ENCODE measurements around the gene B4GALT3. TPM values are rescaled to one million over a fixed set of nuclear protein-coding genes. Genes with fewer than 3 reads are reported as not detected.

Gene B4GALT3
- total RNA-seq, 2 donors from 2014 or later = 36.4 to 145 TPM

DNA sequence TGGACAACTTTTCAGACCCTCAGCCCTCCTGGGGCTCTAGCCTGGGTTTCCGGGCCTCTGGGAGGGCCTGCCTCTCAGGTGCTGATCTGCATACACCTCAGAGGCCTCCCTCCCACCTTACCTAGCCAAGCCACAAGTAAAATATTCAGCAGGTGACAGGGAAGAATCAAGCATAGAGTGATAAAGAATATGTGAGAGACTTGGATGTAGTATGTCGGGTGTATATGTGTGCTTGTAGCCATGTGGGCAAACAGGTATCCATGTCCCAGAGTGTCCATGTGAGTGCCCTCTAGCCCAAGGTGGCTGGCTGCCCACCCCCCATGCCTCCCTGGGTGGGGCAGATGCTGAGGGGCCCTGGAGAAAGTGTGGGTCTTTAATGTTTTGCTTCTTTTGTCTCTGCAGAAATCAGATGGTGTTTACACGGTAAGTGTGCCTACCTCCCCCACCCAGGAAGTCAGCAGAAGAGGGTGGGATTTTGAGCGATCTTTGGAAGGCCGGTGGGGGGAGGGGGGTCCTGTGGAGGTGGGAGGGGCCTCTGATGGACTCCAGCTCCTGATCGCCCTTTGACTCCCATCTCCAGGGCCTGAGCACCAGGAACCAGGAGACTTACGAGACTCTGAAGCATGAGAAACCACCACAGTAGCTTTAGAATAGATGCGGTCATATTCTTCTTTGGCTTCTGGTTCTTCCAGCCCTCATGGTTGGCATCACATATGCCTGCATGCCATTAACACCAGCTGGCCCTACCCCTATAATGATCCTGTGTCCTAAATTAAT, 41.2 kb upstream of the B4GALT3 start:
- DNase-seq (ENCODE audit: low spot score) (no peak), ATAC-seq (ENCODE audit: insufficient number of reproducible peaks, low FRiP score, low read depth) (no peak)
- Histone ChIP-seq H3K27ac (no peak overlapping the region), H3K9me3 (no peaks in the 10 kb centered on the region), H3K4me3 (no peak overlapping the region), H3K36me3 (peaks cover 12% of the 10 kb centered on the region), H3K27me3 (replicated peaks; ENCODE audit: insufficient read depth) (no peaks in the 10 kb centered on the region), H3K4me1 (ENCODE audit: control insufficient read depth in 1 of 2, low read depth in 2 of 2) (no peaks in the 10 kb centered on the region)
- TF ChIP-seq, protein P1, sequence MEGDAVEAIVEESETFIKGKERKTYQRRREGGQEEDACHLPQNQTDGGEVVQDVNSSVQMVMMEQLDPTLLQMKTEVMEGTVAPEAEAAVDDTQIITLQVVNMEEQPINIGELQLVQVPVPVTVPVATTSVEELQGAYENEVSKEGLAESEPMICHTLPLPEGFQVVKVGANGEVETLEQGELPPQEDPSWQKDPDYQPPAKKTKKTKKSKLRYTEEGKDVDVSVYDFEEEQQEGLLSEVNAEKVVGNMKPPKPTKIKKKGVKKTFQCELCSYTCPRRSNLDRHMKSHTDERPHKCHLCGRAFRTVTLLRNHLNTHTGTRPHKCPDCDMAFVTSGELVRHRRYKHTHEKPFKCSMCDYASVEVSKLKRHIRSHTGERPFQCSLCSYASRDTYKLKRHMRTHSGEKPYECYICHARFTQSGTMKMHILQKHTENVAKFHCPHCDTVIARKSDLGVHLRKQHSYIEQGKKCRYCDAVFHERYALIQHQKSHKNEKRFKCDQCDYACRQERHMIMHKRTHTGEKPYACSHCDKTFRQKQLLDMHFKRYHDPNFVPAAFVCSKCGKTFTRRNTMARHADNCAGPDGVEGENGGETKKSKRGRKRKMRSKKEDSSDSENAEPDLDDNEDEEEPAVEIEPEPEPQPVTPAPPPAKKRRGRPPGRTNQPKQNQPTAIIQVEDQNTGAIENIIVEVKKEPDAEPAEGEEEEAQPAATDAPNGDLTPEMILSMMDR (IDR thresholded peaks at IDR 0.05) = no peak

DNA sequence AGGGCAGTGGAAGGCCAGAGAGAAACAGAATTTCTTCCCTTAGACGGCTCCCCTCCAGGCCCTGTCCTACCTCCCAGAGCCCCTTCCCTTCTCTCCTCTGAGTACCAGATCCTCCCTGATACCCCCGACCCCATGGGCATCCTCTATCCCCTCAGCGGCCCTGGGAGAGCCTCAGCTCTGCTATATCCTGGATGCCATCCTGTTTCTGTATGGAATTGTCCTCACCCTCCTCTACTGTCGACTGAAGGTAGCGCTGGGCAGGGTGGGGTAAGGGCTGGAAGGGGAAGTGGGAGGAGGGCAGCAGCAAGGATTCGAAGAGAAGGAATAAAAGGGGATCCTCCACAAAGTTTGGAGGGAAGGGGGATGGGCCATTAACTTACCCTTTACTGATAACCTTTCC, 40.5 kb upstream of the B4GALT3 start:
- peak overlapping the region; percentile 44 for H3K4me3 ChIP-seq
- peaks cover 19% of the 10 kb centered on the region for H3K36me3 ChIP-seq
- H3K27me3 ChIP-seq (replicated peaks; ENCODE audit: insufficient read depth) = no peaks in the 10 kb centered on the region
- H3K27ac ChIP-seq = peak overlapping the region in 1 of 2 donors; percentile 53
- DNase-seq (ENCODE audit: low spot score) (no peak), ATAC-seq (ENCODE audit: insufficient number of reproducible peaks, low FRiP score, low read depth) (no peak)
- no peaks in the 10 kb centered on the region for H3K4me1 ChIP-seq (ENCODE audit: control insufficient read depth in 1 of 2, low read depth in 2 of 2)
- no peaks in the 10 kb centered on the region for H3K9me3 ChIP-seq
- TF ChIP-seq, protein P1 (IDR thresholded peaks at IDR 0.05) = no peak

DNA sequence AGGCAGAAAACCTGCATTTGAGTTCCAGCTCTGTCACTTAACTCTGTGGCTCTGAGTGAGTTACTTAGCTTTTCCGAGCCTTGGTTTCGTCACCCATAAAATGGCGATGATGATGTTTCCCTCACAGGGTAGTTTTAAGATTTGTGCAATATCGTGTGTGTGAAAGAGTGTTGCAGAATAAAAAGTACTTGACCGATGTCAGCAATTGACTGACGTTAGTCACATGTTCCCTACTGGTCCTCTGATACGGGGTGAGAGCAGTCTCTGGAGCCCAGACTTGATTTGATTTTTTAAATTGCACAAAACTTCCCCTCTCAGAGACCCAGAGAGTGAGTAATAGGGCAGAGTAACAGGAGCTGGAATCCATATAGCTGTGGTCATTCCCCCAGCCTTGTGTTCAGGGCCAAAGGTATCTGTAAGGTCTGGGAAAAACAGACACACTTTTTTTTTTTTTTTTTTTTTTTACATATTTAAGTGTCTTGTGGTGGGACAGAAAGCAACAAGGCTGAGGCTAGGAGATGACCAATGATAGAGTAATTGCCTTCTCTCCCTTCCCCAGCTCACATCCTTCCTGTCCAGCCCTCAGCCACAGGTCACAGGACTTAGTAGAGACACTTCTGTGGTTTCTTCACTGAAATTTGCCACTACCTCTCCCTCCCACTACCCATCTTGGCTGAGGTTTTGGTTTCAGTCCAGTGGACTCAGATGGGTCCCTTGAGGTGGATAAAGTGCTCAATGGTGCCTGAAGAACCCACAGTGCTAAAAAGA, 39.8 kb upstream of the B4GALT3 start:
- H3K27me3 ChIP-seq (replicated peaks; ENCODE audit: insufficient read depth) = no peaks in the 10 kb centered on the region
- TF ChIP-seq, protein P1 (IDR thresholded peaks at IDR 0.05) = no peak
- peak overlapping the region; percentile 53 to 60 for H3K27ac ChIP-seq
- H3K9me3 ChIP-seq = no peaks in the 10 kb centered on the region
- DNase-seq (ENCODE audit: low spot score) = no peak
- H3K4me1 ChIP-seq (ENCODE audit: control insufficient read depth in 1 of 2, low read depth in 2 of 2) = no peaks in the 10 kb centered on the region
- peak overlapping the region; percentile 59 for H3K4me3 ChIP-seq
- peaks cover 26% of the 10 kb centered on the region for H3K36me3 ChIP-seq
- ATAC-seq (ENCODE audit: insufficient number of reproducible peaks, low FRiP score, low read depth) = peak; percentile 63

DNA sequence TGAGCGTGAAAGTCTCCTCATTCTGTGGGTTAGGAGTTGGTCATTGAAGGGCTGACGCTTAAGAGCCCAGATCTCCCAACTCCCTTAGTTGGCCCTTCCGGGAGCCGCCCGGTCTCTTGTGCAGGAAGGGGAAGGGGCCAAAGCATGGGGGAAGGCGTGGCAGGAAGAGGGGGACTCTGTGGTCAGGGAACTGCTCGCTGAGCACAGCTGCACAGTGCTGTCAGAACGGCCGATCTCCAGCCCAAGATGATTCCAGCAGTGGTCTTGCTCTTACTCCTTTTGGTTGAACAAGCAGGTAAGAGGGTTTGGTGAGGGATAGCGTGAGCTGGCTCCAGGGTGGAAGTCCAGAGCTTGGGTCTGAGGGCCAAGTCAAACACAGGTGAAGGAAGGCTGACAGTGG, 37.8 kb upstream of the B4GALT3 start, which contains the start of gene FCER1G:
Gene FCER1G (plus strand): TSS at position 220 of the 400 bp plus-strand sequence. CDS start 27 bp downstream, at position 247.
- H3K4me1 ChIP-seq (ENCODE audit: control insufficient read depth in 1 of 2, low read depth in 2 of 2) = no peaks in the 10 kb centered on the region
- no peaks in the 10 kb centered on the region for H3K27me3 ChIP-seq (replicated peaks; ENCODE audit: insufficient read depth)
- DNase-seq (ENCODE audit: low spot score) = no peak
- H3K36me3 ChIP-seq = peaks cover 45% of the 10 kb centered on the region
- H3K9me3 ChIP-seq = no peaks in the 10 kb centered on the region
- no peak for ATAC-seq (ENCODE audit: insufficient number of reproducible peaks, low FRiP score, low read depth)
- TF ChIP-seq, protein P1 (IDR thresholded peaks at IDR 0.05) = no peak
- peak within 1 kb of the TSS in 1 of 2 donors; percentile 53 for H3K27ac ChIP-seq
- peak within 1 kb of the TSS; percentile 59 for H3K4me3 ChIP-seq

DNA sequence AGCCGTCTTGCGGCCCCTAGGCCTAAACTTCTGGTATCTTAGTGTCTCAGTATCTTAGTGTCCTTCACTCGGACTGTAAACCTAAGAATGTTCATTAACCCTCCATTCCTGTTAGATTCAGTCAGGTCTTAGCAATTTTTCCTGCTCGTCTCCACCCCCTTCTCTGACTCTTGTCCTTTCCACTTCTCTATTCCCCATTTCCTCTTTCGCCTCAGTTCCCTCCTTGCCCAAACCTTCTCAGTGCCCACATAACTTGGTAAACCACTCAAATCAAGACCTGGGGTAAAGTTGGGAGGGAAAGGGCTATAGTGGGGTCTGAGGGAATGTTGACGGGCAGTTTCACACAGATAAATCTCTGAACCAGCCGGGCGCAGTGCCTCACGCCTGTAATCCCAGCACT, 37.1 kb upstream of the B4GALT3 start:
- H3K9me3 ChIP-seq = no peaks in the 10 kb centered on the region
- DNase-seq (ENCODE audit: low spot score) (no peak), ATAC-seq (ENCODE audit: insufficient number of reproducible peaks, low FRiP score, low read depth) (no peak)
- H3K36me3 ChIP-seq = peaks cover 49% of the 10 kb centered on the region
- TF ChIP-seq, protein P1 (IDR thresholded peaks at IDR 0.05) = no peak
- H3K27me3 ChIP-seq (replicated peaks; ENCODE audit: insufficient read depth) = no peaks in the 10 kb centered on the region
- peak overlapping the region in 1 of 2 donors; percentile 16 for H3K27ac ChIP-seq
- H3K4me3 ChIP-seq = no peak overlapping the region
- H3K4me1 ChIP-seq (ENCODE audit: control insufficient read depth in 1 of 2, low read depth in 2 of 2) = no peaks in the 10 kb centered on the region
